ENCODE results near the gene HACE1.
"Not testable (repeated sequence)": the region's sequence is repeated elsewhere in the genome, so short reads cannot be mapped to it uniquely, and the experiment has no call there.

HACE1 gene, protein sequence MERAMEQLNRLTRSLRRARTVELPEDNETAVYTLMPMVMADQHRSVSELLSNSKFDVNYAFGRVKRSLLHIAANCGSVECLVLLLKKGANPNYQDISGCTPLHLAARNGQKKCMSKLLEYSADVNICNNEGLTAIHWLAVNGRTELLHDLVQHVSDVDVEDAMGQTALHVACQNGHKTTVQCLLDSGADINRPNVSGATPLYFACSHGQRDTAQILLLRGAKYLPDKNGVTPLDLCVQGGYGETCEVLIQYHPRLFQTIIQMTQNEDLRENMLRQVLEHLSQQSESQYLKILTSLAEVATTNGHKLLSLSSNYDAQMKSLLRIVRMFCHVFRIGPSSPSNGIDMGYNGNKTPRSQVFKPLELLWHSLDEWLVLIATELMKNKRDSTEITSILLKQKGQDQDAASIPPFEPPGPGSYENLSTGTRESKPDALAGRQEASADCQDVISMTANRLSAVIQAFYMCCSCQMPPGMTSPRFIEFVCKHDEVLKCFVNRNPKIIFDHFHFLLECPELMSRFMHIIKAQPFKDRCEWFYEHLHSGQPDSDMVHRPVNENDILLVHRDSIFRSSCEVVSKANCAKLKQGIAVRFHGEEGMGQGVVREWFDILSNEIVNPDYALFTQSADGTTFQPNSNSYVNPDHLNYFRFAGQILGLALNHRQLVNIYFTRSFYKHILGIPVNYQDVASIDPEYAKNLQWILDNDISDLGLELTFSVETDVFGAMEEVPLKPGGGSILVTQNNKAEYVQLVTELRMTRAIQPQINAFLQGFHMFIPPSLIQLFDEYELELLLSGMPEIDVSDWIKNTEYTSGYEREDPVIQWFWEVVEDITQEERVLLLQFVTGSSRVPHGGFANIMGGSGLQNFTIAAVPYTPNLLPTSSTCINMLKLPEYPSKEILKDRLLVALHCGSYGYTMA

DNA sequence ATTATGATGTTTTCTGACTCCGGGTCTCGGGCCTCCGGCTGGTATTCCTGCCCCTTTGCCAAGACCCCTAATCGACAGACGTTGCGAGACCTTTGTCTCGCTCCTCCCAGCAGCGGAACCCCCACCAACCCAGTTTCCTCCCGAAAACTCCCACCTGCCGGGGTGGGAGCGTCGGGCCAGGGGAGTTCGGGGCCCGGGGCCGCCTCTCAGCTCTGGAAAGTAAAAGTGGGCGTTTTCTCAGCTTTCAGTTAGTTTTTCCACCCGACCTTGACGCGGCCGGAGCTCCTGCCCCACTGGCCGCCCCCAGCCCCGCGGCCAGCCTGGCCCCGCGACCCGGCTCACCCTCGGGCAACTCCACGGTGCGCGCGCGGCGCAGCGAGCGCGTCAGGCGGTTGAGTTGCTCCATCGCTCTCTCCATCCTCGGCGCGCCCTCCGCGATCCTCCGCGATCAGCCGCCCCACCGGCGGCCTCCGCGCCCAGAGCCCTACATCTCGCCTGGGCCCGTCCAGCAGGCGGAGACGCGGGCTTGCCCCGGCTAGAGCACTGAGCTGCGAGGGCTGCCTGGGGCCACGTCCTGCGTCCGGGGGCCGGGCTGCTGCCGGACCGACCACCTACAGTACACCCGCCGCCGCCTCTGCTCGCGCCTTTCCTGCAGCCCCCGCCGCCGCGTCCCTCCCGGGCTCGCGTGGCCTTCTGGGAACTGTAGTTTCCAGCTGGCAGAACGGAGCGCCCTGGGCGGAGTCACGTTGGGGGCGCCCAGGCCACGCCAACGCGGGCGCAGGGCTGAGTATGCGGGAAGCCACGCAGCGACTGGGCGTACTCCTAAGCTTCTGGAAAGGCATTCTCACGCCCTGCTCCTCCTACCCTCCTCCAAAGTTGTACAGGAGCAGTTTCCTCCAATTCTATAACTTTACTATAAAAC is at the start of gene HACE1:
HACE1 (minus strand) TSS at position 695 of the 922 bp plus-strand sequence; CDS start at position 418, 277 bp downstream.
- DNase-seq (ENCODE audit: low read depth in 2 of 2): peak; percentile 82 to 89

DNA sequence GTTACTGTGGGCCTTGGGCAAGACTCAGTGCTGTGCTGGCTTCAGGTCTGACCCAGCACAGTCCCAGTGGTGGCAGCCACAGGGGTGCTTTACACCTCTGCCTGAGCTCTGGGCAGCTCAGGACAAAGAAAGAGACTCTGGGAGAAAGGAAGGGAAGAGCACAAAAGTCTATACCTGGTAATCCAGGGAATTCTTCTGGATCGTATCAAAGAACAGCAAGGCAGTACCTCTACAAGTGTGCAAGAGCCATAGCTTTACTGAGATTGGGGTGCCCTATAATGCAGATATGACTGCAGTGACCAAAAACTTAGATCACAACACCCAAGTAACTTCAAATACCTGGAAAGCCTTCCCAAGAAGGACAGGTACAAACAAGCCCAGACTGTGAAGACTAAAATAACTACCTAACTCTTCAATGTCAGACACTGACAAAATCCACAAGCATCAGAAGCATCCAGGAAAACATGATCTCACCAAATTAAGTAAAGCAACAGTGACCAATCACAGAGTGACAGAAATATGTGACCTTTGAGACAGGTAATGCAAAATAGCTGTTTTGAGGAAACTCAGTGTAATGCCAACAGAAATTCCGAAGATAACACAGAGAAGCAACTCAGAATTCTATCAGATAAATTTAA is 49.3 kb upstream of the HACE1 start:
- no peak for DNase-seq (ENCODE audit: low read depth in 2 of 2)

DNA sequence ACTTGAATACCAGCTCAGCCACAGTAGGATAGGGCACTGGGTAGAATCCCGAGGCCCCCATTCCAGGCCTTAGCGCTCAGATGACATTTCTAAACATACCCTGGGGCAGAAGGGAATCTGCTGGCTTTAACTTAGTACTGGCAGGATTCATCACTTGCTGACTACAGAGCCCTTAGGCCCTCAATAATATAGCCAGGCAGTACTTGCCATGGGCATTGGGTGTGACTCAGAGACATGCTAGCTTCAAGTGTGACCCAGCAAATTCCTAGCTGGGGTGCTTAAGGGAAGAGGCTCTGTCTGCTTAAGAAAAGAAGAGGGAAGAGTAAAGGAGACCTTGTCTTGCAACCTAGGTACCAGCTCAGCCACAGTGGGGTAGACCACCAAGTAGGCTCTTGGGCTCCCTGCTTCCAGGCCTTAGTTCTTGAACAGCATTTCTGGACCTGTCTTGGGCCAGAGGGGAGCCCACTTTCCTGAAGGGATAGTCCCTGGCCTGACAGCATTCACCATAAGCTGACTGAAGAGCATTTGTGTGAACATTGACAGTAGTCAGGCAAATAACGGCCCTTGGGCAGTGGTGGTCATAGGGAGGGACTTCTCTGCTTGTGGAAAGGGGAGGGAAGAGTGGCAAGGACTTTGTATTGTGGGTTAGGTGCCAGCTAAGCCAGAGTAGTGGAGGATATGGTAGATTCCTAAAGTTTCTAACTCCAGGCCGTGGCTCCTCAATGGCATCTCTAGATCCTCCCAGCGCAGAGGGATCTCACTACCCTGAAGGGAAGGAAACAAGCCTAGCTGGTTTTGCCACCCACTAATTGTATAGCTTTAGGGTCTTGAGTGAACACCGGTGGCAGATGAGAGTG is 48.5 kb upstream of the HACE1 start:
- DNase-seq (ENCODE audit: low read depth in 2 of 2): no peak

DNA sequence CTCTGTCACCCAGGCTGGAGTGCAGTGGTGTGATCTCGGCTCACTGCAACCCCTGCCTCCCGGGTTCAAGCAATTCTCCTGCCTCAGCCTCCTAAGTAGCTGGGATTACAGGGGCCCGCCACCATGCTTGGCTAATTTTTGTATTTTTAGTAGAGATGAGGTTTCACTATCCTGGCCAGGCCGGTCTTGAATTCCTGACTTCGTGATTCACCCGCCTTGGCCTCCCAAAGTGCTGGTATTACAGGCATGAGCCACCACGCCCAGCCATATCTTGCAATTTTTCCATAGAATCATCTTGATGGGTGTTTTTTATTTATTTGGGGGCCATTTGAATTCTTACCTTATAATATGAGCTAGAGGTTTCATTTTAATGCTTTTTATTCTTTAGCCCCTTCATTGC is 39.2 kb upstream of the HACE1 start:
- not testable (repeated sequence) for DNase-seq (ENCODE audit: low read depth in 2 of 2)

DNA sequence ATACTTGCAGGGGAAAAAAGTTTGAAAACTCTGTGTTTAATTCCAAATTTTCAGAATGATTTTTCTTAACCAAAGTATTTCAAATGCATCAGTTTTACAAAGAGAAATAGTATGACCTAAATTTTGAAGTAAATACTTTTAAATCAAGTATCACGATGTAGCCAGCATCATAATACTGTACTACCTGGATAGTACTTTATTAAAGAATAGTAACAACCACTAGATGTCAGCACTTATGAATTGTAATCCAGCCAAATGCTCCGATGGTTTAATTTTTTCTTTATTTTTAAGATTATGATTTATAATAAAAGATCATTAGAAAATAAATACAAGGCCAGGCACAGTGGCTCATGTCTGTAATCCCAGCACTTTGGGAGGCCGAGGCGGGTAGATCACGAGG is 37.2 kb upstream of the HACE1 start:
- DNase-seq (ENCODE audit: low read depth in 2 of 2): no peak

DNA sequence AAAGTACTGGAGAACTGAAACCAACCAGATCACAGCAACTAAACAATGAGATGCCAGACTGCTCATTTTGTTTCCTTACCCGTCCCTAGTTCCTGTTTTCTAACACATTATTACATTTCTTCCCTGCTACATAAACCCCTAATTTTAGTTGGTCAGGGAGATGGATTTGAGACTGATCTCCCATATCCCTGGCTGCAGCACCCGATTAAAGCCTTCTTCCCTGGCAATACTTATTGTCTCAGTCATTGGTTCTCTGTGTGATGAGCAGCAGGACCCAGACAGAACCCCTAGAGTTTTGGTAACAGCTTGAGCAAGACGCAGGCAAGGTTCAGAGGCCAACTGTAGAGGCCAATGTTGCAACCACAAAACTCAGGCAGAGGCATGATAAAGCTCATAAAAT is 28.3 kb upstream of the HACE1 start:
- no peak for DNase-seq (ENCODE audit: low read depth in 2 of 2)

DNA sequence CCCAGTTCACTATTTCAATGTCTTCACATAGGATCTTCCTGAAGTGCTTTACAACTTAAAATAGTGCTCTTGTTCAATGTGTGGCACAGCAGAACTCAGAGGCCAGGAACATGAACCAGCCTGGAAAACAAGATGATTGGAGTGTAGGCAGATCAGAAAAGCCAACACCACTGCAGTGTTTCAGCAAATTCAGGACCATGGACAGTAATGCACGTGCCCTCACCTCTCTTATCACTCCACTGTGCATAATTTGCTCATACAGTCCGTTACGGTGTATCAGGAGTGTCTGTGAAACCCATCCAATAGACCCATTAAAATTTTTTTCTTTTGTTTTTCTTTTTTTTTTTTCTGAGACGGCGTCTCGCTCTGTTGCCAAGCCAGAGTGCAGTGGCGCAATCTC is 27.6 kb upstream of the HACE1 start:
- no peak for DNase-seq (ENCODE audit: low read depth in 2 of 2)

DNA sequence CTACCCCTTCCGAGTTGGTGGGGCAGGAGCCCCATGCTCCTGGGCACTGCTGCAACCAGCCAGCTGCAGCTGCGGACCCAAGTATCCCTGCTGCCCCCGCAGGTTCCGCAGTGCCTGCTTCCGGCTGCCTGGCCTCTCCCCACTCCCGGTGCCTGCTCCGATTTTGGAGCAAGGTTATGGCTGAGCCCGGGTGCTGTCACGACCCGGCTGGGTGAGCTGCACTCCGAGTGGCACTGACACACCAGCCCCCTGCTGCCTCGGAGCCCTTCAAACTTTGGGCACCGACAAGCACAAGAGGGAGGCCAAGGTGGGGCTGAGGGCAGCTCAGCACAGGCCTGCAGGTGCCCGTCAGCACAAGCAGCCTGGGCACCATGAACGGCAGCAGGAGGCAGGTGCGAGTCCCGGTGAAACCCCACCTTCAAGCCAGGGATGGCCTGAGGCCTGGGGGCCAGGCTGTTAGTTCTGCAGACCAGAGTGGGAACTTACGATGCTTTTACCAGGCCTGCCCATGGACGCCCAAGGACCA is 25.9 kb upstream of the HACE1 start:
- DNase-seq (ENCODE audit: low read depth in 2 of 2): no peak

DNA sequence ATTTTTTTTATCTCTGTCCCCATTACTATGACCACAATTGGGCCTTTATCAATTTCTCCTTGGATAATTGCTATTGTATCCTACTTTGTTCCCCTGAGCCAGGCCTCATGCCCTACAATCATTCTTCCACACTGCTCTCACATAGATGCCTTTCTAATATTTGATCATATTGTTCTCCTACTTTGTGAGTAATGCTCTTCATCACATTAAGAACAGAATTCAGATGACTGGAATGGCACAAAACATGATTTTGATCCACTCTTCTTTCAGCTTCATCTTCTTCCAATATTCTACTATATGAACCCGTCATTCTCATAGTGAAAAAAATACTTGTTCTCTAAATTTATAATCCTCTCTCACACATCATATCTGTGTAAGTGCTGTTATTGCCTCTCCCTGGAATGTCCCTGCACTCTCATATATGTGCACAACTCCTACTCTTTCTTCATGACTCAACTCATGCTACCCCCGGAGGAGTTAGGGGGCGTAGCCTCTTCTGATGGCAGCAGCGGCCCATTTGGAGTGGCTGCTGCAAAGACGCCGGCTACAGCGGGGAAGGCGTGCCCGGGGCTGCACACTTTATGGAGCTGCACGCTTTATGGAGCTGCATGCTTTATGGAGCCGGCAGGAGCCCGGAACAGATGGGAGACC is 25.3 kb upstream of the HACE1 start:
- no peak for DNase-seq (ENCODE audit: low read depth in 2 of 2)

DNA sequence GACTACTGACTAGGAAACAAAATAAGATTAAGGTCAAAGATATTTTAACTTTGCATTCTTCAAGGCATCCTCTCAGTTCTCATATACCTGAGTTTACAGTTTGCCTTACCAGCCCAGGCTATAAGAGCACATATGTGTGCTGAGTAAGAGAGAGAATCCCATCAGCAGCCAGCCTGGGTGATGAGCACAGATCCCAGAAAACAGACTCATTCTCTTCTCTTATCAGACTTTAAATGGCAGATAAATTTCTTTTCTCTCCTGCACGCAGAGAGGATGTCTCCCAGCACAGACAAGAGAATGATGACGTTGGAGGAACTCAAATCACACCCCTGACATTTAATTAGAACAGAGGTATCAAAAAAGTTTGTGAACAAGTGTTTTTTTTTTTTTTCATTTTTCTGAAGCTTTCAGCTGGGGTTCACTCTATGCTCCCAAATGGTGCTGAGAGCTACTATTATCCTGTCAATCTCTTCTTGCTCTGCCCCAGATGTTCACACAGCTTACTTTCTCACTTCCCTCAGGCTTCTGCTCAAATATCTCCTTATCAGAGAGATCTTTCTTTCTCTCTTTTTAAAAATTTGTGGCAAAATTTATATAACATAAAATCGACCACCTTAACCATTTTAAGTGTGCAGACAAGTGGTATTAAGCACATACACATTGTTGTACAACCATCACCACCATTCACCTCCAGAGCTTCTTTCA is 22.4 kb upstream of the HACE1 start:
- no peak for DNase-seq (ENCODE audit: low read depth in 2 of 2)

DNA sequence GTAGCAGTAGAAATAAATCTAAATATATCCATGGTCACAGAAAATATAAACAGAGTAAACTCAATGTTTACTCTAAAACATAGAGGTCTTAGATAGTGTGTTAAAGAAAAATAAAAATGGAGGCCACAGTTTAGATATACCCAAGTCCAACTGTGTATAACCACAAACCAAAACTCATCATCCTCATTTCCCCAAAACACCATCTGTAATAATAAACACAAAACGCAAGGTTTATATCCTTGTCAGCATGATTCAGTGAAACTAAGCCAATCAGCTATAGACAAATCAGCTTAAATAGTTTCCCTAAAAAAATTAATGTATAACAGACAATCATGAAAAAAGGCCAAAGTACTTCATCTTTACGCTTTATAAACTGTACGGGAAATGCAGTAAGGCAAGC is 2.7 kb upstream of the HACE1 start:
- no peak for DNase-seq (ENCODE audit: low read depth in 2 of 2)

DNA sequence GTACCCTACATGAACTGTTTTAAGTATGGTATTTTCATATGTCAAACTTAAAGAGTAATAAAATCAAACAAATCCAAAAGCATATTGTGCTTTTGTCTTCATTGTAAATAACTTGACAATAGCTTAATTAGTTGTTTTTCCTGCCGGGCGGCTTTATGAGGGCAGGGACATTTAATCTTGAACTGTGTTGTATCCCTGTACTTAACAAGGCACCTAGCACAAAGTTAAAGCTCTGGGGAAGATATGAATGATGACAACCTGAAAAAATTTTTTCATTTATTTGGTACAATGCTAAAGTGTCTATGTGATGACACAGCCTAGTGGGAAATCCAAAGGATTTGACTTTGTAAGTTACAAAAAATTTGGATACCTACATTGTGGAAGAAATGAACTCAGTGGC is 502 bp upstream of the HACE1 start:
- DNase-seq (ENCODE audit: low read depth in 2 of 2): no peak

DNA sequence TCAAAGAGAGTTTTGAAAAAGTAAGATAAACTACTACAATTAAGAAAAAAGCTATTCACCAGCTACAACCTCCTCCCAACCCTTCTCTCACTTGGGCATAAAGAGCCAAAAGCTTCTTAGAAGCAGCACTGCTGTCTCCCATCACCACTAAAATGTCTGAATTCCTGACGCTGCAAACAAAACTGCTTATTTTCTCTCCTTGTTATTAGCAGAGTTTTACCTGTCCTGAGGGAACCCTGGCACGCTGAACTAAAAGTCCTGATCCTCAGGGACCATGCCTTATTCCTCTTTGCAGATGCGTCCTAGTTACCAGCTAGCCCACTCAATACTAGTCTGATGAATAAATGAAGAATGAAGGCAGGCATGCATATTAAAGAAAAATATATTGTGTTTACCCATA is 1.1 kb downstream of the HACE1 start:
- no peak for DNase-seq (ENCODE audit: low read depth in 2 of 2)

DNA sequence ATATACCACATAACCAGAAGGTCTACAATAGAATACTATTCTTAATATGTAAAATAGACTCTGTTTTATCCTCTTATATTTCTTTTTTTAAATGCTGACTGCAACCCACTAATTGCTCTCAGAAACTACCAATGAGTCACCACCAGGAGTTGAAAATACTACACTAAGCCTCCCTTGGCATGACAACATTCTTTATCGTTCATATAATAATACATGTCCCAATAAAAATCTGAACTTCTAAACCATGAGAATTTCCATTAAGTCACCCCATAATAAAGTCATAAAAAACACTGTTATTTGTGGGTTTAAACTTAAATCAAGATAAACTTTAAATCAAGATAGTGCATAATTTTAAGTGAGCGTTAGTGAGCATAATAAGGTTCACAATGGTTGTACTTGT is 4.2 kb downstream of the HACE1 start:
- DNase-seq (ENCODE audit: low read depth in 2 of 2): no peak

DNA sequence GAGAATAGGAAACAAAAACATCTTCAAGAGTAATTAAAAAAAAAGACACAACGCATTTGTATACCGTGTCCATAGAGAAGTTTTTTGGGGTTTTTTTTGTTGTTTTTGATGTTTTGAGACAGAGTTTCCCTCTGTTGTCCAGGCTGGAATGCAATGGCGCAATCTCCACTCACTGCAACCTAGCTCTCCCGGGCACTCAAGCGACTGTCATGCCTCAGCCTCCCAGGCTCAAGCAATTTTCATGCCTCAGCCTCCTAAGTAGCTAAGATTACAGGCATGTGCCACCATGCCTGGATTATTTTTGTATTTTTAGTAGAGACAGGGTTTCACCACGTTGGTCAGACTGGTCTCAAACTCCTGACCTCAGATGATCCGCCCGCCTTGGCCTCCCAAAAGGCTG is 12.0 kb downstream of the HACE1 start:
- DNase-seq (ENCODE audit: low read depth in 2 of 2): not testable (repeated sequence)

DNA sequence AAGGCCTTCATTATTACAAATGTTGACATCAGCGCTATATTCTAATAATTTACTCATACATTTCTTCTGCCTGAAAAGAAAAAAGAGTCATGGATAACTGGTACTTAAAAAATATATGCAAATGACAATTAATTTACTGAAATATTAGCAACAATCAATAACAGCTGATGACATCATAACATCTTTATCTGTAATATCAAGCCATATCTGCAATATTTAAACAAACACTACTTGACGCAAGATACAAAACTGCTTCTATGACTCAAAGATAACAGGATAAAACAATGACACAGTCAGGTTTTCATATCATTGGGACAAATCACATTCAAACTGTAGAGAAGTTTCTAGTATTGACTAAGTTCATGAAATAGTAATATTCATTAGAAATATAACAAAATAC is 16.5 kb downstream of the HACE1 start:
- DNase-seq (ENCODE audit: low read depth in 2 of 2): no peak

DNA sequence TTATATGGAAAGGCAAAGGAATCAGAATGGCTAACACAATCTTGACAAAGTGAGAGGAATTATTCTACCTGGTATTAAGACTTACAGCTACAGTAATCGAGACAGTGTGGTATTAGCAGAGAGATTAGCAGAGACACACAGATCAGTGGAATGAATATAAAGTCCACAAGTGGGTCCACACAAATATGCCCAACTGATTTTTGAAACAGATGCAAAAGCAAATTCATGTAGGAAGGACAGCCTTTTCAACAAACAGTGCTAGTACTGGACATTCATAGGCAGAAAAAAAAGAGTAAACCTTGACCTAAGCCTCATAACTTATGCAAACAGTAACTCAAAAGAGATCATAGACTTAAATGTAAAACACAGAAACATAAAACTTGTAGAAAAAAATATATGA is 22.6 kb downstream of the HACE1 start:
- DNase-seq (ENCODE audit: low read depth in 2 of 2): no peak

DNA sequence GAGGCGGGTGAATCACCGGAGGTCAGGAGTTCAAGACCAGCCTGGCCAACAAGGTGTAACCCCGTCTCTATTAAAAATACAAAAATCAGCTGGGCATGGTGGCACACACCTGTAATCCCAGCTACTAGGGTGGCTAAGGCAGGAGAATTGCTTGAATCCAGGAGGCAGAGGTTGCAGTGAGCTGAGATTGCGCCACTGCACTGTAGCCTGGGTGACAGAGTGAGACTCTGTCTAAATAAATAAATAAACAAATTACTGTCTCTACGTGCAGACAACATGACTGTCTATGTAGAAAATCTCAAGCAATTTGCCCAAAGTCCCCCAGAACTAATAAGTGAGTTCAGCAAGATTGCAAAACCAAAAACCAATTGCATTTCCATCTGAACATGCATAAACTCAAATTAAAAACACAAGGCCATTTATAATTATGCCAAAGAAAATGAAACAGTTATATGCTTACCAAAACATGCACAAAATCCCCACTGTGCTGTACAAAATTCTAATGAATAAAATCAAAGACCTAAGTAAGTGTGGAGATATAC is 23.2 kb downstream of the HACE1 start:
- DNase-seq (ENCODE audit: low read depth in 2 of 2): not testable (repeated sequence)

DNA sequence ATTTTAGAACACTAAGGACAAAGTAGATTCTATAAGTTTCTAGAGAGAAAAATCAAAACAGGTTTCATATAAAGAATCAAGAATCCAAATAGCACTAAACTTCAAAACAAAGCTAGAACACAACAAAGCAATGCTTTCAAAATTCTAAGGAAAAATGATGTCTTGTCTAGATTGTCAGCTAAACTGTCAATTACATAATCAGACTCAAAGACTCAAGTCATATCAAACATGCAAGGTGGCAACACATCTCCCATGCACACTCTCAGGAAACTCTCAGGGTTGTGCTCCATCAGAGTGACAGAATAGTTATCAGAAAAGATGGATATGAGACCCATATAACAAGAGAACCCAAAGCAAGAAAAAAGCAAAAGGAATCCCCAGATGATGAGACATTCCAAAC is 23.9 kb downstream of the HACE1 start:
- no peak for DNase-seq (ENCODE audit: low read depth in 2 of 2)

All from stimulated activated CD4-positive, alpha-beta T cell treated with anti-CD3 and anti-CD28 coated beads, Interleukin-4, amount 100 ng/mL, for 48 hours (primary cell).